ENCODE measurements around the gene HOXD8.

HOXD8 gene

DNA sequence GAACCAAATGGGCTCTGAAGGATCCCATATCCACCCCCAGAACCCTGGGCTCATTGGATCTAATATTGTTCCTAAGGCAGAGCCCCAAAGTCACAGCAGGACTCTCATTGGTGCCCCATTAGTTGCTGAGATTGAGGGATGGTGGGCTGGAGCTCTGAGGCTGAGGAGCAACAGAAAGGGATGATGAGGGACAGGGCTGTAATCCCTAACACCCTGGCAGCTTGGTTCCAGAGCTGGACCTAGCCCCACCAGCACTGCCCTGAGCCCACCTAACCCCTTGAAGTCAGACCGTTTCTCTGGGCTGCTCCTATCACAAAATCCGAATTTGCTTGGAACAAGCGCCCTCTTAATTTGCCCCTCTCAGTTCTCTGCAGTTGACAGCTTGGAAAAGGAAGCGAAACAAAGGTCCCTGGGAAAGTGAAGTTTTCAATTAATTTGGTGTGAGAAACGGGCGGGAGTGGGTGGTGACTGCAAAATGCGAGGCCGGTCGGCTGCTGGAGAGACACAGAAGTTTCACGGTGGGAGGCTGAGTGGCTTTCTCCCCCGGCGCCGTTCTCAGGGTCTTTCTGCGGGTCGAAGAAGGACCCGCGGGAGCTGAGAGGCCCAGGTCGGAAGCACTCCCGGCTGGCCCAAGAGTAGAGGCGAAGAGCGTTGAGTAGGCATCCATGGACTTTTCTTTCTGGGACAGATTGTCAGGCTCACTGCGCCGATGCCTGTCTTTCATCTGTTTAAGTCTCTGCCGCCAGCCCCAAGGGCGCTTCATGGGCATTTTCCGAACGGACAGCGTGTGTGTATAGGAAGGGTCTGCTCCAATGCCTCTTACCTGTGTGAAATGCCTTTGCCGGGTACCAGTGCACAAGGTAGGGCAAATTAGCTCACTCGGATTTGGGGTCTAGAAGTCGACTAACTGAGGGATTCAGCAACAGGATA lies 37.9 kb upstream of the HOXD8 start:
- DNase-seq, result no peak

DNA sequence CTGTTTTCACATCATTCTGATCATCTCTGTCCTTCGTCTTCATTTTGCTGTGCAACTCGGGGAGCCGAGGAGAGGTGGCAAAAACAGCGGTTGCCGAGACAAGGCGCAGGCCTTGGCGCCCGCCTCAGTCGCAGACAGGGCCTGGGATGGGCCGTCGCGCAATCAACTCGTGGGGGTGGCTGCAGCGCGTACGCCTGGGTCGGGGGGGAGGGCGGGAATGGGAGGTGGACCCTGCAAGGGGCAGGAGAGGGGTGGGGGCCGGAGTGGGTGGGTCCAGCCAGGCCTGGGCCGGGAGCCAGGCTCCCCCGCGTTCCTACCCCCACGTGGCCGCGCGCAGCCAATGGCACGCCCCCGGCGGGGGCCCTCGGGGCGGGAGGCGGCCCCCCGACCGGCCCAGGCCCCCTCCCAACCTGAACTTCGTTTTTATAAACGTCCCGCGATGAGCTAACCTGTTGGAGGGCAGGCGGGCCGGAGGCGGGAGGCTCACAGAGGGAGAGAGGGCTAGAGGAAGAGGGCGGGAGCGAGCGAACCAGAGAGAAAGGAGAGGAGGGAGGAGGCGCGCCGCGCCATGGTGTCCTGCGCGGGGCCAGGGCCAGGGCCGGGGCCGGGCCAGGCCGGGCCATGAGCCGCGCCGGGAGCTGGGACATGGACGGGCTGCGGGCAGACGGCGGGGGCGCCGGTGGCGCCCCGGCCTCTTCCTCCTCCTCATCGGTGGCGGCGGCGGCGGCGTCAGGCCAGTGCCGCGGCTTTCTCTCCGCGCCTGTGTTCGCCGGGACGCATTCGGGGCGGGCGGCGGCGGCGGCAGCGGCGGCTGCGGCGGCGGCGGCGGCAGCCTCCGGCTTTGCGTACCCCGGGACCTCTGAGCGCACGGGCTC lies 37.0 kb upstream of the HOXD8 start, which contains the start of gene HOXD13:
Gene HOXD13, plus strand, starts transcription at position 452 of the 875 bp plus-strand sequence. Its CDS starts 170 bp downstream, at position 622.
- no peak for DNase-seq

DNA sequence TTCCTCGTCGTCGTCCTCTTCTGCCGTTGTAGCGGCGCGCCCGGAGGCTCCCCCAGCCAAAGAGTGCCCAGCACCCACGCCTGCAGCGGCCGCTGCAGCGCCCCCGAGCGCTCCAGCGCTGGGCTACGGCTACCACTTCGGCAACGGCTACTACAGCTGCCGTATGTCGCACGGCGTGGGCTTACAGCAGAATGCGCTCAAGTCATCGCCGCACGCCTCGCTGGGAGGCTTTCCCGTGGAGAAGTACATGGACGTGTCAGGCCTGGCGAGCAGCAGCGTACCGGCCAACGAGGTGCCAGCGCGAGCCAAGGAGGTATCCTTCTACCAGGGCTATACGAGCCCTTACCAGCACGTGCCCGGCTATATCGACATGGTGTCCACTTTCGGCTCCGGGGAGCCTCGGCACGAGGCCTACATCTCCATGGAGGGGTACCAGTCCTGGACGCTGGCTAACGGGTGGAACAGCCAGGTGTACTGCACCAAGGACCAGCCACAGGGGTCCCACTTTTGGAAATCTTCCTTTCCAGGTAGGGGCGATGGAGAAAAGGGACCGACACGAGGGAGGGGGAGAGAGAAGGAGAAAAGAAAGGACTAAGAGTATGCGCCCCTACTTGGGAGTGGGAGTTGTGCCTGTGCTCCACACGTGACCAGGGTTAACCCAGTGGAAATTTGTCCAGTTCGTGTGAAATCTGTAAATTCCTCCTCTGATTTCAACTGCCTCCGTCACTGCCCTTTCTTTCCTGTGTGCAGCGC lies 36.2 kb upstream of the HOXD8 start:
- DNase-seq, result no peak

GRCh38 chr2:176093898-176094249 lies 35.6 kb upstream of the HOXD8 start:
- DNase-seq, result no peak

DNA sequence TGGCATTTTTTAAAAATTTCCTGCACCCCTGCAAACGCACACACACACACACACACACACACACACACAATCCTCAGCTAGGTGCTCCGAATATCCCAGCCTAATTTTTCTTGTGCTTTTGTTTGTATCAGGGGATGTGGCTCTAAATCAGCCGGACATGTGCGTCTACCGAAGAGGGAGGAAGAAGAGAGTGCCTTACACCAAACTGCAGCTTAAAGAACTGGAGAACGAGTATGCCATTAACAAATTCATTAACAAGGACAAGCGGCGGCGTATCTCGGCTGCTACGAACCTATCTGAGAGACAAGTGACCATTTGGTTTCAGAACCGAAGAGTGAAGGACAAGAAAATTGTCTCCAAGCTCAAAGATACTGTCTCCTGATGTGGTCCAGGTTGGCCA lies 35.2 kb upstream of the HOXD8 start:
- DNase-seq, result no peak

- DNase-seq, result no peak
Measured at GRCh38 chr2:176095421-176095820, 34.1 kb upstream of the HOXD8 start.

DNA sequence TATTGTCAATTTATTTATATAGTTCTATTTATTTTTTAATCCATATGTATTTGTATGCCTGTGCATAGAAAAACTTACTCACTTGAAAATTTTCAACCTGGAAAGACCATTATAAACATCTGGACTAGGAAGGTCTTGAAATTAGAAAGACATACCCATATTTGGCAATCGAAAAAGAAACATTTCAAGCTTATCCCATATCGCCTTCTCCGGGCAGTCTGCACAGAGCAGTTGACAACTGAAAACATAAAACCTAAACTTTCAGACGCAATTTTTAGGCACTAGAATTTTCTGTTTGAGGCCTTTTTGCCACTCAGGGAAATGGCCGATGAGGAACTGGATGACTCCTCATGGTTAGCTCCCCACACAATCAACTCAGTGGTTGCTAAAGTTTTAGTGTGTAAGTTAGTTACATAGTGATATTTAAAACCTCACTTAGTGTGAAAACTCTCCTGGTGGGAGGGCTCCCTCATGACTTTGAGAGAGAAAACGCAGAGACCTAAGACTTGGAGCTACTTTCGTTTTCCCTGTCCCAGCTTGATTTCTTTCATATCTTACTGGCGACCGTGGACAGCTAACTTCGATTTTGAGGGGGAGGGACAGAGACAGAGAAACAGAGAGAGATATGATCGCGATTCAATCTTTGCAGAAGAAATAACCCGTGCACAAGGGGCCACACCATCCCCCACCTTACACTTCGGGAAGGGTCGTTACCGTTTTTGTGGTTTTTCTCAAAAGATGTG lies 33.1 kb upstream of the HOXD8 start:
- DNase-seq, result no peak

GRCh38 chr2:176096986-176097819 lies 32.3 kb upstream of the HOXD8 start:
- DNase-seq, result peak; percentile 56

- DNase-seq, result no peak
Measured at GRCh38 chr2:176097820-176098365, 31.6 kb upstream of the HOXD8 start.

DNA sequence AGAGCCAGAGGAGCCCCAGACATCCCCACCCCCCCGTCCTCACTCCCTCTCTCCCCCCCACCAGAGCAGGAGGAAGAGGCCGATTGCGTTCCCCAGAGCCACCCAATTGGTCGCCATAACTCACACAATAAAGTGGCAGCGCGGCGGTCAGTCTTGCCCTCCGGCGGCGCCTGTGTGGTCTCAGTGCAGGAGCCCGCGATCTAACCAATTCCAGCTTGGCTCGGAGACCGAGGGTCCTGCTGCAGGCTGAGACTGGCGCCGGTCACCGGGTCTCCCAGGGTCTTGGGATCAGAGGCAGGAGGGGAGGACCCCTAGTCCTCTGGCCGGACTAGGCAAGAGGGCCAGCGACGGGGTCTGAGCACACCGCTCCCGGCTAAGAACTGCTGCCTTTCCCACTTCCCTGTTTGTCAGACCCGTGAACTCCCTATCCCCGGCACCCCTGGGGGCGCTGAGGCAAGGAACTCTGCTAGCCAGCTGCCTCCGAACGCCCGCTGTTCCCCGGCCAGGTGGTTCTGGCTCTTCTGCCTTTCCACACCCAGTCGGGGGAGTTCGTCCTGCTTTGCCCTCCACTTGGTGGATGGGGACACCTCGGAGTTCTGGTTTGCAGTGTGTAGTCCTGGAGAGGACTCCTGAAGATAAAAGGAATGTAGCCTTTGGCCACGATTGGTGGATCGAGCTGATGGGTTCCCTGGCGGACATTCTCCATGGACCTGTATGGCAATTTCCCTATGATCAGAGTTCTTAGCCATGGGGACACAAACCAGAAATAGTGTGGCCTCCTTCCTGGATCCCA lies 30.9 kb upstream of the HOXD8 start:
- DNase-seq, result no peak

GRCh38 chr2:176099159-176099727 lies 30.3 kb upstream of the HOXD8 start:
- DNase-seq, result no peak

DNA sequence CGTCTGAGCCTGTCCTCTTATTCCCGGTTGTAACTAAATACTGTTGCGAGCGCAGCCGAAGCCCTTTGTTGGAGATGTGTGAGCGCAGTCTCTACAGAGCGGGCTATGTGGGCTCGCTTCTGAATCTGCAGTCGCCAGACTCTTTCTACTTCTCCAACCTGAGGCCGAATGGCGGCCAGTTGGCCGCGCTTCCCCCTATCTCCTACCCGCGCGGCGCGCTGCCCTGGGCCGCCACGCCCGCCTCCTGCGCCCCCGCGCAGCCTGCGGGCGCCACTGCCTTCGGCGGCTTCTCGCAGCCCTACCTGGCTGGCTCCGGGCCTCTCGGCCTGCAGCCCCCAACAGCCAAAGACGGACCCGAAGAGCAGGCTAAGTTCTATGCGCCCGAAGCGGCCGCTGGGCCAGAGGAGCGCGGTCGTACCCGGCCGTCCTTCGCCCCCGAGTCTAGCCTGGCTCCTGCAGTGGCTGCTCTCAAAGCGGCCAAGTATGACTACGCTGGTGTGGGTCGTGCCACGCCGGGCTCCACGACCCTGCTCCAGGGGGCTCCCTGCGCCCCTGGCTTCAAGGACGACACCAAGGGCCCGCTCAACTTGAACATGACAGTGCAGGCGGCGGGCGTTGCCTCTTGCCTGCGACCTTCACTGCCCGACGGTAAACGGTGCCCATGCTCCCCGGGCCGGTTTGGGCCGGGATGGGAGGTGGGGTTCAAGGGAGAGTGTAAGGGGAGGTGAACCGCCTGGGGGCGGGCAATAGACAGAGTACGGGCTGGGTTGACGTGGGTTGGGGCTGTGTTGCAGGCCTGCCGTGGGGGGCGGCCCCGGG lies 29.6 kb upstream of the HOXD8 start, which contains the start of gene HOXD12:
Gene HOXD12, plus strand, starts transcription at position 68 of the 819 bp plus-strand sequence. Its CDS starts 7 bp downstream, at position 75.
- no peak for DNase-seq

GRCh38 chr2:176100547-176101140 lies 28.9 kb upstream of the HOXD8 start:
- DNase-seq, result no peak

- no peak for DNase-seq
Measured at GRCh38 chr2:176101216-176101830, 28.2 kb upstream of the HOXD8 start.

DNA sequence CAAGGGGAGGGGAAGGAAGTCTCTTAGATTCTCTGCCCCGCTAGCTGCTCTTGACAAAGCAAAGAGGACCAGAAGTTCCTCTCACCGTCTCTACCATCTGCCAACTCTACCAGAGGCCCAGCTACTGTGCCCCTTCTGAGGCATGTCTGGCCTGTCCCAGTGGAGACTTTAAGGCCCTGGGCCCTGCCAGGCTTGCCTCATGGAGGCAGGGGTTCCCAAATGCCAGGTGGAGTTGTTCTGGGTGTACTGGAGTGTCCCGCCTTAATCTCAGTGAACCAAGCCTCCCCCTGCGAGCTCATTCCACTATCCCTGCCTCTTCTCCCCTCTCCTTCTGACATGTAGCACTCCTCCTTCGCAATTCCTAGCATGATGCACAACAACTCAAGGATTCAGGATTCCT lies 27.7 kb upstream of the HOXD8 start:
- DNase-seq, result no peak

DNA sequence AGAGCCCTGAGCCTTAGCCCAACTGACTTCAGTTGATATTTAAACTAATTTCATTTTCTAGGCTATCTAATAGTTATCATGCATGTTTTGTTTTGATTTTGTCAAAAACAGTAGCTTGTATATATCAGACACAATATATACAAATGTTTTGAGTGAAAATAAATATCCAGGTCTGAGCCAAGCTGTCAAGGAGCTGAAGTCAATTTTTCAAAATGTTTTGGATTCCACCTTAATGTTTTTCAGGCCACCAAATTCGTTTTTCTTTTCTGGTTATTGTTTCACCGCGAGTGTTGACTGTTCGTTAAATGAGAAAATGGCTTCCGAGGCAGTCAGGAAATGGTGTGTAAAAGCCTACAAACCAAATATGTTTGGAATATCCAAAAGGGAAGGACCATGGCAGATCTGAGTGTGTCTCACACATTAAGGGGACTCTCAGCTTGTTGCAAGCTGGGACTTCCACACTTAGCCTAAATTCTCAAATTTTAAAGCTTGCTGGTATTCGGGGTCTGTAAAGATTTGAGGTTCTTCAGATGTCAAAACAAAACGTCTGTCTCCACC lies 27.1 kb upstream of the HOXD8 start:
- no peak for DNase-seq

GRCh38 chr2:176103194-176103593 lies 26.3 kb upstream of the HOXD8 start:
- no peak for DNase-seq

Measured in activated CD8-positive, alpha-beta memory T cell treated with anti-CD3 and anti-CD28 coated beads, Interleukin-2, amount 50 U/mL, for 4 hours (primary cell).